Hepatocyte (in vitro differentiated cells): ENCODE results near the gene MICAL3.

Experiments
- EZH2 ChIP-seq: fragments of 200-600 bp; sonication (generic); IDR thresholded peaks from 2 replicates; pipeline ENCODE4 v1.6.1; 2016; ENCODE audit warnings: antibody characterized with exemption, mild to moderate bottlenecking, borderline replicate concordance
- TF ChIP-seq, protein P1 (sequence below): fragments of 200-600 bp; sonication (generic); IDR thresholded peaks from 2 replicates; pipeline ENCODE4 v1.5.1; 2016; ENCODE audit warnings: antibody characterized with exemption, mild to moderate bottlenecking; ENCODE audit not compliant: poor library complexity

DNA sequence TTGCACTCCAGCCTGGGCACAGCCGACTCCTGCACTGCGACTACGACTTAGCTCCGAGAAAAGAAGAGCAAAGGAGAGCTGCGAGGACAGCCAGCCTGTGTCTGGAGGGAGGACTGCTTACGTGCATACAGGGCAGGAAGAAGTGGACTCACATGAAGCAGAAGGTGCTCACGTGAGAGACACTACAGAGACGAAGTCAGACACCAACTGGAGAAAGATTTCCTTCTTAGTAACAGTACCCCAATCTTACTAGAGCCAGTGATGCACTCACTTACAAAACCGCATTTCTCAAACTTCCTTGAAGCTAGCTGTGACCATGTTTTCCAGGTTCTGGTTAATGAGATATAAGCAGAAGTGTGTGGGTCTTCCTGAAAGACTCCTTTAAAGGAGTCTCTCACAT is 67.7 kb downstream of the MICAL3 start:
- TF ChIP-seq, protein P1, sequence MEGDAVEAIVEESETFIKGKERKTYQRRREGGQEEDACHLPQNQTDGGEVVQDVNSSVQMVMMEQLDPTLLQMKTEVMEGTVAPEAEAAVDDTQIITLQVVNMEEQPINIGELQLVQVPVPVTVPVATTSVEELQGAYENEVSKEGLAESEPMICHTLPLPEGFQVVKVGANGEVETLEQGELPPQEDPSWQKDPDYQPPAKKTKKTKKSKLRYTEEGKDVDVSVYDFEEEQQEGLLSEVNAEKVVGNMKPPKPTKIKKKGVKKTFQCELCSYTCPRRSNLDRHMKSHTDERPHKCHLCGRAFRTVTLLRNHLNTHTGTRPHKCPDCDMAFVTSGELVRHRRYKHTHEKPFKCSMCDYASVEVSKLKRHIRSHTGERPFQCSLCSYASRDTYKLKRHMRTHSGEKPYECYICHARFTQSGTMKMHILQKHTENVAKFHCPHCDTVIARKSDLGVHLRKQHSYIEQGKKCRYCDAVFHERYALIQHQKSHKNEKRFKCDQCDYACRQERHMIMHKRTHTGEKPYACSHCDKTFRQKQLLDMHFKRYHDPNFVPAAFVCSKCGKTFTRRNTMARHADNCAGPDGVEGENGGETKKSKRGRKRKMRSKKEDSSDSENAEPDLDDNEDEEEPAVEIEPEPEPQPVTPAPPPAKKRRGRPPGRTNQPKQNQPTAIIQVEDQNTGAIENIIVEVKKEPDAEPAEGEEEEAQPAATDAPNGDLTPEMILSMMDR: no peak
- TF ChIP-seq EZH2: no peak
